IPS-18c (cell line): ENCODE measurements around the gene TAP1.

Source experiments
- H3K4me3 ChIP-seq: 2 replicates; pipeline ENCODE4 v1.7.0; 2013; ENCODE audit warnings: low read depth, mild to moderate bottlenecking, low read length, moderate library complexity; ENCODE audit not compliant: insufficient read depth
- H3K9me3 ChIP-seq: one replicate; pipeline ENCODE4 v1.6.1; 2013; ENCODE audit warnings: mild to moderate bottlenecking, low read length, moderate library complexity; ENCODE audit not compliant: control insufficient read depth, insufficient read depth

TAP1 gene

GRCh38 chr6:32845384-32845884, 8.1 kb downstream of the TAP1 start:
- Histone ChIP-seq H3K9me3 (no peaks in the 10 kb centered on the region), H3K4me3 (peak overlapping the region; percentile 31; the same call in 1 of the 2 replicates)

GRCh38 chr6:32844839-32845383, 8.6 kb downstream of the TAP1 start:
- Histone ChIP-seq H3K9me3 (no peaks in the 10 kb centered on the region), H3K4me3 (peak overlapping the region; percentile 31; the same call in 1 of the 2 replicates)

- peak within 1 kb of the TSS; percentile 73 for H3K4me3 ChIP-seq
- H3K9me3 ChIP-seq = no peaks in the 10 kb centered on the region
Observed at GRCh38 chr6:32843979-32844838, 9.3 kb downstream of the TAP1 start, which contains the start of gene PSMB8. Gene PSMB8, minus strand, starts transcription at chr6:32844047. Its CDS starts 51 bp downstream, at chr6:32843996.

- peak overlapping the region; percentile 73 for H3K4me3 ChIP-seq
Observed at GRCh38 chr6:32843331-32843978, 10.0 kb downstream of the TAP1 start.

GRCh38 chr6:32842690-32843089, 10.8 kb downstream of the TAP1 start:
- no peaks in the 10 kb centered on the region for H3K9me3 ChIP-seq
- H3K4me3 ChIP-seq = no peak overlapping the region

More at GRCh38 chr6:32843331-32843978, 10.0 kb downstream of the TAP1 start:
- no peaks in the 10 kb centered on the region for H3K9me3 ChIP-seq

GRCh38 chr6:32842021-32842650, 11.4 kb downstream of the TAP1 start:
- Histone ChIP-seq H3K4me3 (no peak overlapping the region), H3K9me3 (no peaks in the 10 kb centered on the region)

GRCh38 chr6:32840604-32841246, 12.8 kb downstream of the TAP1 start:
- no peaks in the 10 kb centered on the region for H3K9me3 ChIP-seq
- no peak overlapping the region for H3K4me3 ChIP-seq

- Histone ChIP-seq H3K9me3 (no peaks in the 10 kb centered on the region), H3K4me3 (no peak overlapping the region)
Observed at GRCh38 chr6:32839356-32839755, 14.1 kb downstream of the TAP1 start.

GRCh38 chr6:32838114-32838958, 15.2 kb downstream of the TAP1 start, which contains the start of gene TAP2:
Gene TAP2, minus strand, starts transcription at chr6:32838739. Its CDS starts 506 bp downstream, at chr6:32838233.
- peak within 1 kb of the TSS; percentile 81 for H3K4me3 ChIP-seq
- H3K9me3 ChIP-seq = no peaks in the 10 kb centered on the region

GRCh38 chr6:32837651-32838113, 15.8 kb downstream of the TAP1 start:
- Histone ChIP-seq H3K9me3 (no peaks in the 10 kb centered on the region), H3K4me3 (peak overlapping the region; percentile 81; the same call in 1 of the 2 replicates)

- H3K9me3 ChIP-seq = no peaks in the 10 kb centered on the region
- no peak overlapping the region for H3K4me3 ChIP-seq
Observed at GRCh38 chr6:32836873-32837272, 16.6 kb downstream of the TAP1 start.

GRCh38 chr6:32835167-32835893, 18.2 kb downstream of the TAP1 start:
- H3K4me3 ChIP-seq = no peak overlapping the region

GRCh38 chr6:32833664-32834063, 19.8 kb downstream of the TAP1 start:
- H3K4me3 ChIP-seq = no peak overlapping the region
- no peaks in the 10 kb centered on the region for H3K9me3 ChIP-seq

More at GRCh38 chr6:32835167-32835893, 18.2 kb downstream of the TAP1 start:
- H3K9me3 ChIP-seq = no peaks in the 10 kb centered on the region

- H3K9me3 ChIP-seq = no peaks in the 10 kb centered on the region
- no peak overlapping the region for H3K4me3 ChIP-seq
Observed at GRCh38 chr6:32832535-32832934, 21.0 kb downstream of the TAP1 start.

GRCh38 chr6:32830936-32831335, 22.6 kb downstream of the TAP1 start:
- H3K4me3 ChIP-seq = no peak overlapping the region

More at GRCh38 chr6:32830936-32831335, 22.6 kb downstream of the TAP1 start:
- no peaks in the 10 kb centered on the region for H3K9me3 ChIP-seq
